Skeletal muscle tissue (tissue), 4 donors: ENCODE measurements around the gene NLRP6. TPM values are rescaled to one million over a fixed set of nuclear protein-coding genes. Genes with fewer than 3 reads are reported as not detected.

ENCODE experiments used
- H3K27ac ChIP-seq: one replicate; pipeline ENCODE4 v1.7.0; 2013; ENCODE audit warnings: mild to moderate bottlenecking, low read depth, low read length, inconsistent platforms
- H3K27me3 ChIP-seq, 3 donors: one replicate each; pipeline ENCODE4 v1.7.0; 2013; ENCODE audit warnings: low read length in 3 of 3; ENCODE audit not compliant: control insufficient read depth in 3 of 3, insufficient read depth in 3 of 3
- H3K36me3 ChIP-seq, 3 donors: one replicate each; pipeline ENCODE4 v1.7.0; 2013; ENCODE audit warnings: low read length in 3 of 3; ENCODE audit not compliant: control insufficient read depth in 3 of 3, insufficient read depth in 3 of 3
- H3K4me1 ChIP-seq, 3 donors: one replicate each; pipeline ENCODE4 v1.7.0; 2013; ENCODE audit warnings: low read length in 3 of 3, mild to moderate bottlenecking in 3 of 3; ENCODE audit not compliant: control insufficient read depth in 3 of 3, insufficient read depth in 3 of 3
- H3K4me3 ChIP-seq, 3 donors: one replicate each; pipeline ENCODE4 v1.7.0; 2013; ENCODE audit warnings: low read length in 3 of 3
- H3K9ac ChIP-seq, 3 donors: one replicate each; pipeline ENCODE4 v1.7.0; 2013; ENCODE audit warnings: low read length in 3 of 3, mild to moderate bottlenecking in 3 of 3, moderate library complexity in 2 of 3, low read depth in 1 of 3
- H3K9me3 ChIP-seq, 3 donors: one replicate each; pipeline ENCODE4 v1.7.0; 2013; ENCODE audit warnings: low read length in 3 of 3; ENCODE audit not compliant: control insufficient read depth in 3 of 3
- total RNA-seq: library from RNA; depleted of rRNA; stranded (reverse); fragments of >200 nt; gene quantifications from one replicate; pipeline ENCODE4 v1.2.3, GENCODE V29; 2014
- donor health status: Osteomylitis.

NLRP6 gene
- total RNA-seq, 1 donor from 2014 or later: not detected

DNA sequence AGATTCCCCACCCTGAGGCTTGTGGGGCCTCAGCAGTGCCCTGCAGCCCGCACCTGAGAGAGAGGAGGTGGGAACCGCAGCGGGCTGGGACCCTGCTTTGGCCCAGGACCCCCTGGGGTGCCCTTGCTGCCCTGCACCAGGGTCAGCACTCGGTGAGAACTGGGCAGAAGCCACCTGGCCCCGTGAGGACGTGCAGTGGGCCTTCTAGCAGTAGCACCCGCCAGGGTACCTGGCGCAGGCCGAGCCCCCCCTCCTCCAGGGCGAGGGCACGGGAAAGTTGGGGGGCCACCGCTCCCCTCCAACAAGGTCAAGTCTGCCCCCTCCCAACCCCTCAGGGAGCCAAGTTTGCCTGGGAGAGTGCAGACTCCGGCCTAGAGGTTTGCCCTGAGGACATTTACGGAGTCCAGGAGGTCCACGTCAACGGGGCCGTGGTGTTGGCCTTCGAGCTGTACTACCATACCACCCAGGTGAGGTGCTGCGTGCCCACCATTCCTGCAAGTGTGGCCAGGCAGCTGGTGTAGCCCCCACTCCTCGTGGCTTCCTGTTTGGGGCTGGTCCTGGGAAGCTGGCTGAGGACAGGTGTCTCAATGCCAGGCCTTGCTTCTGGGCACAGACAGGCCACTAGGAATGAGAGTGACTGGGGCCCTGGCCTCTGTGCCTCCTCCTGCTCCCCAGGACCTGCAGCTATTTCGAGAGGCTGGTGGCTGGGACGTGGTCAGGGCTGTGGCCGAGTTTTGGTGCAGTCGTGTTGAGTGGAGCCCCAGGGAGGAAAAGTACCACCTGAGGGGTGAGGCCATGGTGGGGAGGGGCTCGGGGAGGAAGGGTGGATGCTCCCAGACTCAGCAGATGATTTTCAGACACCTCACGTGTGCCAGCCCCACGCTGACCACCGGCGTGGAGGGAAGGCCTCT is 14.3 kb downstream of the NLRP6 start:
- Histone ChIP-seq H3K27me3 (peaks cover 24 to 30% (median 24%) of the 10 kb centered on the region in 3 donors), H3K4me3 (no peak overlapping the region), H3K36me3 (peaks cover 0 to 2% (median 0%) of the 10 kb centered on the region in 3 donors), H3K9ac (no peak overlapping the region), H3K4me1 (peaks cover 3 to 24% (median 13%) of the 10 kb centered on the region in 3 donors), H3K9me3 (no peaks in the 10 kb centered on the region), H3K27ac (no peak overlapping the region)

DNA sequence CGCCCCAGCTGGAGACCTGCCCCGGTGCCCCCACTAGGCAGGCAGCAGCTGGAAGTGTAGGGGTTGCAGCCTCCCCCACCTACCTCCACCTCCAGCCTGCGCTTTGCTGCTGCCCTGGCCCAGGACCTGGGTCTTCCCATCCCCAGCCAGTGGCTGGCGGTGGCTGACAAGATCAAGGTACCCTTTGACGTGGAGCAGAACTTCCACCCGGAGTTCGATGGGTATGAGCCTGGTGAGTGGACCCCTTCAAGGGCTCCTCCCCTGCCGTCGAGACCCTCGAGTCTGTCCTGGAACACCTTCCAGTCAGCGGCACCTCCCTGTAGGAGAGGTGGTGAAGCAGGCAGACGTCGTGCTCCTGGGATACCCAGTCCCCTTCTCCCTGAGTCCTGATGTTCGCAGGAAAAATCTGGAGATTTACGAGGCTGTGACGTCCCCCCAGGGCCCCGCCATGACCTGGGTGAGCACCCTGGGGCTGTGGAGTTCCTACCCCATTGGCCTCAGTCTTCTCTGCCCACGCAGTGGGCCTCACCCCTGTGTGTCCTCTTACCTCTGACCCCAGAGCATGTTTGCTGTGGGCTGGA is 15.2 kb downstream of the NLRP6 start:
- H3K9me3 ChIP-seq: no peaks in the 10 kb centered on the region
- no peak overlapping the region for H3K9ac ChIP-seq
- H3K4me1 ChIP-seq: peaks cover 3 to 22% (median 11%) of the 10 kb centered on the region in 3 donors
- peaks cover 0 to 2% (median 0%) of the 10 kb centered on the region in 3 donors for H3K36me3 ChIP-seq
- no peak overlapping the region for H3K4me3 ChIP-seq
- H3K27me3 ChIP-seq: peaks cover 15 to 28% (median 17%) of the 10 kb centered on the region in 3 donors
- no peak overlapping the region for H3K27ac ChIP-seq

DNA sequence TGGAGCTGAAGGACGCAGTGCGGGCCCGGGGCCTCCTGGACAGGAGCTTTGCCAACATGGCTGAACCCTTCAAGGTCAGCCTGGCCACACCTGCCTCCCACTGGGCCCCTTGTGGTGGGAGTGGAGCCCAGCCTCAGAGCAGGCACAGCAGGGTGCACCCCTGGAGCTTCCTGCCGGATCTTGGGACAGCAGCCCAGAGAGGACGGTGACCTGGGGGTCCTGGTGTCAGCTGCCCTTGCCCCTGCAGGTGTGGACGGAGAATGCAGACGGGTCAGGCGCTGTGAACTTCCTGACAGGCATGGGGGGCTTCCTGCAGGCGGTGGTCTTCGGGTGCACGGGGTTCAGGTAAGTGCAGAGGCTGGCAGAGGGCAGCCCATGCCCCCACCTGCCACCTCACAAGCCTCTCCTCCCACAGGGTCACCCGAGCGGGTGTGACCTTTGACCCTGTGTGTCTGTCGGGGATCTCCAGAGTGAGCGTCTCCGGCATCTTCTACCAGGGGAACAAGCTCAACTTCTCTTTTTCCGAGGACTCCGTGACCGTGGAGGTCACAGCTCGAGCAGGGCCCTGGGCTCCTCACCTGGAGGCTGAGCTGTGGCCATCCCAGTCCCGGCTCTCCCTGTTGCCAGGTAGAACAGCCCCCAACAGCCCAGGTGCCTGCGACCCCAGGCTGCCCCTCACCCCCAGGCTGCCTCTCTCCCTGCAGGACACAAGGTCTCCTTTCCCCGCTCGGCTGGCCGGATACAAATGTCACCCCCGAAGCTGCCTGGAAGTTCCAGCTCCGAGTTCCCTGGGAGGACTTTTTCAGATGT is 15.8 kb downstream of the NLRP6 start:
- H3K4me1 ChIP-seq: peaks cover 3 to 21% (median 11%) of the 10 kb centered on the region in 3 donors
- peaks cover 14 to 32% (median 22%) of the 10 kb centered on the region in 3 donors for H3K27me3 ChIP-seq
- H3K4me3 ChIP-seq: no peak overlapping the region
- peaks cover 0 to 2% (median 0%) of the 10 kb centered on the region in 3 donors for H3K36me3 ChIP-seq
- H3K9me3 ChIP-seq: no peaks in the 10 kb centered on the region
- H3K9ac ChIP-seq: no peak overlapping the region
- no peak overlapping the region for H3K27ac ChIP-seq

DNA sequence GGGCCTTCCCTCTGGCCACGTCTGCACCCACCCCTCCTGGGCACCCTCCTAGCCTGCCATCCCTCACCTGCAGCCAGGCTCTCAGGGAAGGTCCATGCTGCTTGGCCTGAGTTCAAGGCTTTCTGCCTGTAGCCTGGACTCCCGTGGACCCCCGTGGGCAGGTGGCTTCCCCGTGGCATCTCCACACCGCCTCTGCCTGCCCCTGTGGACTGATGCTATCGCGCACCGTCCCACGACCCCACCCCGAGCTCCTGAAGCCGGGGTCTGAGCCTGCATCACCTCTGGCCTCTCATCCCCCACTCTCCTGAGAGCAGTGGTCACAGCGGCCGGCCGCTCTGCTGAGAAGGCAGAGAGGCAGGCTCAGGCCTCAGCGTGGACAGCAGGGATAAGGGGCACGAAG is 16.6 kb downstream of the NLRP6 start:
- Histone ChIP-seq H3K27ac (no peak overlapping the region), H3K4me1 (peaks cover 3 to 18% (median 7%) of the 10 kb centered on the region in 3 donors), H3K9me3 (no peaks in the 10 kb centered on the region), H3K27me3 (peaks cover 10 to 33% (median 27%) of the 10 kb centered on the region in 3 donors), H3K9ac (no peak overlapping the region), H3K36me3 (peaks cover 0 to 2% (median 0%) of the 10 kb centered on the region in 3 donors), H3K4me3 (no peak overlapping the region)

DNA sequence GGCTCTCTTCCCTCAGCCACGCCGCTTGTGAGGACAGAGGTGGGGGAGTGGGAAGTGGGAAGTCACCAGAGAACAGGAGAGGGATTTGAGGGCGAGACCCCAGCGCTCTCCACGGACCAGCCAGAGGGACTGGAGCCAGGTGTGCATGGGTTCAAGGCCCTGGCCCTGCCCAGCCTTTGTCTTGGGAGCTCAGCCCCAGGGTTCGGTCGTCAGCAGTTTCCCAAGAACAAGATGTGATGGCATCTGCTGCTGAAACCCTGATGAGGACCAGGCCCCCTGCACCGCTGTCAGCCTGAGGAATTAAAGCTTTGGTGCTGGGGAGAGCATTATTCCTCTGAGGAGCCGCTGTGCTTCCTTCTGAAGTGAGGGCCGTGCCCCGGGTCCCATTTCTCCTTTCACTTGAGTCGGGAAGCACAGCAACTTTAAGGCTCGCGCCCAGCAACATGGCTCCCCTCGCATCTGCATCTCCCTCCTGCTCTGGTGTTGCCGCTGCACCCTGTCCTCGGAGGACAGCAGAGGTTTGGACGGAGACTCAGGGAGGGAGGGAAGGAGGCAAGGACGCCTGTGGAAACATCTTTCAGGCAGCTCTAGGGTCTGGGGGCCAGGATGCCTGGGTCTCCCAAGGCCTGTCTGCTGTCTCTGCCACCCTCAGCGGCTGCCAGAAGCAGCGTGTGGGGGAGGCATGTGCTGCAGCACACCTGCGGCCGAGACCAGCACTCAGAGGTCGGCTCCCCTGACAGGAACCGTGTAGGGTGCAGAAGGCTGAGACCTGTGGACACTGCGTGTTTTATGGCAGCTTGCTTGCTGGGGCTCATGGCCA is 17.4 kb downstream of the NLRP6 start:
- H3K9ac ChIP-seq: no peak overlapping the region
- peaks cover 15 to 33% (median 33%) of the 10 kb centered on the region in 3 donors for H3K27me3 ChIP-seq
- H3K9me3 ChIP-seq: no peaks in the 10 kb centered on the region
- no peak overlapping the region for H3K27ac ChIP-seq
- H3K4me3 ChIP-seq: no peak overlapping the region
- H3K36me3 ChIP-seq: peaks cover 0 to 2% (median 0%) of the 10 kb centered on the region in 3 donors
- H3K4me1 ChIP-seq: peaks cover 3 to 11% (median 7%) of the 10 kb centered on the region in 3 donors

DNA sequence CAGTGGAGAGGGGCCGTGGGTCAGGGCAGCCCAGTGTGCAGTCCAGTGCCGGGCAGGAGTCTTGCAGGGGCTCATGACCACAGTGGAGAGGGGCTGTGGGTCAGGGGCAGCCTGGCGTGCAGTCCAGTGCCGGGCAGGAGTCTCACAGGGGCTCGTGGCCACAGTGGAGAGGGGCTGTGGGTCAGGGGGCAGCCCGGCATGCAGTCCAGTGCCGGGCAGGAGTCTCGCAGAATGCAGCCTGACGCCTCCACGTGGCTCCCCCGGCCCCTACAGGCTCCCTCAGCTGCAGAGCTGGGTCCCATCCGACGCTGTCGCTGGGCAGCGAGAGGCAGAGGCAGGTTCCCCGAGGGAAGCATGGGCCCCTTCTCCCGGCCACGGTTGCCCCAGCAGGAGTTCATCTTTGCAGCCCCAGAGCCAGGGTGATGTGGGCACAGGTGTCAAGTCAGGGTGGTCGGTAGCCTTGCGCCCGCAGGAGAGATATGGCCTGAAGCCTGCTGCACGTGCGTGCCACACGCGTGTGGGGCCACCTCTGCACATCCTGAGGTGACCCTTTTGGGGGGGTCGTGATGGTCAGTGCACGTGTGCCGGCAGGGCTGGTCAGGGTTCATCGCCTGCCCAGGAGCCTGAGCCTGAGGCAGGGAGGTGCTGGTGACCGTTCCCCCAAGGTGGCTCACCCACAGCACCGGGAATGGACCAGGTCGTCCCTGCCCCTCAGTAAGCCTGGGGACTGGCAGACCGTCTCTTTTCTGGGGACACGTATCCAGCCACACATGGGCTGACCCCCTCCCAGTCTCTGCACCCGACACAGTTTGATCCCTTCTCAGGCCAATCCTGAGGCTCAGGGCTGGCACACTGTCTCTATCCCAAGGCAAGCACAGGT is 18.2 kb downstream of the NLRP6 start:
- H3K9me3 ChIP-seq: no peaks in the 10 kb centered on the region
- H3K4me1 ChIP-seq: peaks cover 3 to 11% (median 7%) of the 10 kb centered on the region in 3 donors
- H3K9ac ChIP-seq: no peak overlapping the region
- peaks cover 0 to 2% (median 0%) of the 10 kb centered on the region in 3 donors for H3K36me3 ChIP-seq
- peaks cover 18 to 34% (median 33%) of the 10 kb centered on the region in 3 donors for H3K27me3 ChIP-seq
- H3K4me3 ChIP-seq: no peak overlapping the region
- no peak overlapping the region for H3K27ac ChIP-seq

DNA sequence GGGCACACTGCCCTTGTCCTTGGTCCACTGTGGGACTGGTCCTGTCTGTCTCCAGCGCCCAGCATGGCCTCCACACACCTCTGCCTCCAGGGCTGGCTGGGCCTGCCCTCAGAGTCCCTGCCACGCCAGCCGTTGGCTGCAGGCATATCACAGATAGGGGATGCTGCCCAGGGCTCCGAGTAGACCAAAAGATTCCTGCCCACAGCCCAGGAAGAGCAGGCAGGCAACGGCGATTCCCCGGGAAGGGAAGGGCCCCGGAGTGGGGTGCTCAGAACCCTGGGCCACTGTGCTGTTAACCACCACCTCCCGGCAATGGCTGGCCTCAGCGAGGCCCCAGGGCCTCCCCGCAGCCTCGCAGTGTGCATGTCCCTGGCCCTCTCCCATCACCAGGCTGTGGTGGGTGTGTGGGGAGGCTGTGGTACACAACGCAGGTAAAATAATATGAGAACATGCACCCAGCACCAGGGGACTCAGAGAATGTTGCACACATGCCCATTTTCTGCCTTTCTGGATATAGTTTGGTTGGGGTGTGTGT is 18.9 kb downstream of the NLRP6 start:
- H3K4me3 ChIP-seq: no peak overlapping the region
- H3K36me3 ChIP-seq: peaks cover 0 to 2% (median 0%) of the 10 kb centered on the region in 3 donors
- peaks cover 3 to 11% (median 7%) of the 10 kb centered on the region in 3 donors for H3K4me1 ChIP-seq
- no peaks in the 10 kb centered on the region for H3K9me3 ChIP-seq
- no peak overlapping the region for H3K27ac ChIP-seq
- H3K27me3 ChIP-seq: peaks cover 18 to 34% (median 33%) of the 10 kb centered on the region in 3 donors
- H3K9ac ChIP-seq: no peak overlapping the region

DNA sequence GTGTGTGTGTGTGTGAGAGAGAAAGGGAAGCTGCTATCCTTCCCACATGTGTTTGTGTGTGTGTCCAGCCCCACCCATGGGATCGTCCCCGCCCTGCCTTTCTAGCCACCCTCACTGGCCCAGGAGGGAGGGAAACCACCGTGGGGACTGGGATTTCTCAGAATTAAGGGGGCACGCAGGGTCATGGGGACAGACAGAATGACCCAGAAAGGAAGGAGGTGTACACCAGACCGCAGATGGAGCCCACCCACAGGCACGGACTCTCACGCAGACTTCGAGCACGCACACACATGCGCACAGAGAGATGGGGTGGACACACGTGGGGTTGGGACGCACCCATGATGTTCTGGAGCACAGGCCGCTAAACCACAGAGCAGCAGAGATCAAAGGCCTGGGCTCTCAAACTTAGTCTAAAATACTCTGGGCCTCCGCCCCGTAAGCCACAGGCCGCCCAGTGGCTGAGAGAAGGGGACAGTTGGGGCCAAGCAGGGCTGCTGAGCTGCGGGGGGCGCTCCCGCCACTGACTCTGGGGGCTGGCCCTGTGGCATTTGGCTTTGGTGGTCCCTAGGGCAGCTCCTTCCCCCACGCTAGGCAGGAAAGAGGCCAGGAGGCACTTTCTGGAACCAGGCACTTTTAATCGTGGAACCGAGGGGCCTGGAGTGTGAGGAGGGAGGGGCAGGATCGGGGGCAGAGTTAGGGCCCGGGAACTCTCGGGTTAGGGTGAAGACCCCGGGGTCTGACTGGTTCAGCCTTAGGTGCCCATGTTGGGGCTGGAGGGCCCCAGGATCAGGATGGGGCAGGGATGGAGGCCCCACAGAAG is 19.6 kb downstream of the NLRP6 start:
- Histone ChIP-seq H3K9me3 (no peaks in the 10 kb centered on the region), H3K27me3 (peaks cover 18 to 34% (median 33%) of the 10 kb centered on the region in 3 donors), H3K9ac (no peak overlapping the region), H3K4me3 (no peak overlapping the region), H3K4me1 (peaks cover 3 to 11% (median 7%) of the 10 kb centered on the region in 3 donors), H3K27ac (no peak overlapping the region), H3K36me3 (peaks cover 0 to 2% (median 0%) of the 10 kb centered on the region in 3 donors)
